ENCODE results near the gene BCAT1. TPM values are rescaled to one million over a fixed set of nuclear protein-coding genes. Genes with fewer than 3 reads are reported as not detected.

Gene BCAT1
- total and polyA plus RNA-seq, 2 of the 8 experiments (the other 6 are each of a cell fraction or from before 2014, with no cell fraction given), result 19.7 to 263 TPM

- Histone ChIP-seq H3K4me1 (replicated peaks in 1 of 4; ENCODE audit: control insufficient read depth in 3 of 4, insufficient read depth in 4 of 4, low read length in 3 of 4) (peaks cover 0 to 18% (median 14%) of the 10 kb centered on the region in 4 experiments; a peak in 5 of 7 replicates), H3K56ac (replicated peaks; ENCODE audit: insufficient read length, low read depth, low read length) (no peak overlapping the region), H3K4me2 (ENCODE audit: insufficient read depth in 1 of 2, low read depth in 2 of 2, low read length in 2 of 2) (no peak overlapping the region), H2BK12ac (ENCODE audit: low read depth, low read length) (no peak overlapping the region), H2BK120ac (replicated peaks; ENCODE audit: low read depth, low read length) (no peak overlapping the region), H2BK15ac (ENCODE audit: low read length) (no peak overlapping the region), H4K5ac (ENCODE audit: insufficient read length, low read depth, low read length) (no peak overlapping the region), H3K14ac (ENCODE audit: insufficient read length) (no peak overlapping the region), H2AFZ (ENCODE audit: low read length) (no peak overlapping the region), H3K79me2 (ENCODE audit: control insufficient read depth in 1 of 2, insufficient read depth in 2 of 2, low read length in 2 of 2) (peaks cover 0 to 69% of the 10 kb centered on the region in 2 experiments; a peak in 2 of 4 replicates), H3K27ac (ENCODE audit: low read depth, low read length) (no peak overlapping the region), H2BK5ac (ENCODE audit: low read depth, low read length) (no peak overlapping the region), H3K9ac (replicated peaks in 1 of 4; ENCODE audit: extremely low read depth in 1 of 4, low read depth in 3 of 4, low read length in 3 of 4) (no peak overlapping the region), H3K23me2 (ENCODE audit: low read depth, low read length) (peaks cover 11% of the 10 kb centered on the region), H3K4ac (replicated peaks; ENCODE audit: insufficient read length, low read depth, low read length) (no peak overlapping the region), H3K9me3 (ENCODE audit: insufficient read depth in 2 of 2, low read depth in 1 of 2, low read length in 1 of 2) (no peaks in the 10 kb centered on the region), H3K23ac (ENCODE audit: insufficient read length) (no peak overlapping the region), H3K36me3 (ENCODE audit: control insufficient read depth in 2 of 4, insufficient read depth in 4 of 4, low read length in 3 of 4) (peaks cover 0 to 3% (median 0%) of the 10 kb centered on the region in 4 experiments; a peak in 2 of 8 replicates), H4K91ac (replicated peaks; ENCODE audit: insufficient read length, low read length) (no peak overlapping the region), H2BK20ac (ENCODE audit: low read length) (no peak overlapping the region), H3K79me1 (ENCODE audit: low read depth, low read length) (peaks cover 5% of the 10 kb centered on the region; the same call in 1 of the 2 replicates), H4K20me1 (replicated peaks in 1 of 2; ENCODE audit: control insufficient read depth in 1 of 2, insufficient read depth in 2 of 2, low read length in 2 of 2) (peaks cover 6 to 11% of the 10 kb centered on the region in 2 experiments), H3K4me3 (ENCODE audit: extremely low read depth in 1 of 4, insufficient read depth in 2 of 4, low read depth in 3 of 4, low read length in 4 of 4) (no peak overlapping the region), H3K18ac (ENCODE audit: extremely low read depth, low read length) (no peak overlapping the region), H4K8ac (ENCODE audit: extremely low read depth, insufficient read depth, low read length) (no peak overlapping the region), H2AK5ac (ENCODE audit: low read depth, low read length) (no peak overlapping the region), H3K27me3 (replicated peaks in 1 of 4; ENCODE audit: control insufficient read depth in 3 of 4, extremely low read depth in 1 of 4, insufficient read depth in 3 of 4, low read length in 3 of 4) (no peaks in the 10 kb centered on the region)
- TF ChIP-seq KDM1A (IDR thresholded peaks at IDR 0.05; ENCODE audit: borderline replicate concordance, low read length) (no peak), TEAD4 (IDR thresholded peaks at IDR 0.05; ENCODE audit: low read depth, low read length) (no peak), KDM5A (IDR thresholded peaks at IDR 0.05; ENCODE audit: low read length) (no peak), JUN (IDR thresholded peaks at IDR 0.05; ENCODE audit: low read depth, low read length) (no peak), TAF7 (optimal IDR thresholded peaks at IDR 0.05; ENCODE audit: borderline replicate concordance, low read depth, low read length) (no peak), CBX5 (IDR thresholded peaks at IDR 0.05; ENCODE audit: low read depth, low read length) (no peak), NRF1 (IDR thresholded peaks at IDR 0.05; ENCODE audit: low read depth, low read length) (no peak), MAFK (IDR thresholded peaks at IDR 0.05; ENCODE audit: low read depth, low read length) (no peak), YY1 (IDR thresholded peaks at IDR 0.05; ENCODE audit: low read depth, low read length) (no peak), EZH2 (IDR thresholded peaks at IDR 0.05; ENCODE audit: low read depth, low read length, severe bottlenecking) (no peak)
- FAIRE-seq (no peak), DNase-seq (ENCODE audit: low read depth in 1 of 2, low spot score in 2 of 2) (no peak)
- ChIA-PET CTCF (ENCODE audit: partially characterized antibody) (interaction anchor here (1.1 to 1.2 kb wide), 2 partner anchors 11 to 57 kb away, joined by 3 read pairs; no protein-coding TSS in a partner anchor), POLR2A (ENCODE audit: partially characterized antibody) (interaction anchor here (0.9 to 9.5 kb wide), 5 partner anchors 9 to 38 kb away, joined by 3 to 125 read pairs (median 8); partner anchors contain the start of gene BCAT1)
- 89% methylated on average over 5 of the region's 5 CpGs; no CpG with 5 or more reads in 1 of the 2 experiments for WGBS, 2 experiments (ENCODE audit: extremely low coverage in 1 of 2, insufficient coverage in 1 of 2, insufficient read length in 1 of 2, insufficient replicate concordance in 2 of 2, low coverage in 1 of 2, low lambda C conversion rate in 2 of 2, missing lambda C conversion rate in 1 of 2)
These were observed 41.4 kb downstream of the BCAT1 start for GRCh38 chr12:24907464-24907863.

Measured in H1 (cell line).